HG03025 (cell line): ENCODE results near the gene RNF151.

Experiments used
- ATAC-seq: cut with Tn5 transposase; IDR thresholded peaks from one replicate; pipeline ENCODE4 v1.9.1; 2021; ENCODE audit warnings: mild to moderate bottlenecking, moderate library complexity; ENCODE audit not compliant: unreplicated experiment, low FRiP score

Gene RNF151

DNA sequence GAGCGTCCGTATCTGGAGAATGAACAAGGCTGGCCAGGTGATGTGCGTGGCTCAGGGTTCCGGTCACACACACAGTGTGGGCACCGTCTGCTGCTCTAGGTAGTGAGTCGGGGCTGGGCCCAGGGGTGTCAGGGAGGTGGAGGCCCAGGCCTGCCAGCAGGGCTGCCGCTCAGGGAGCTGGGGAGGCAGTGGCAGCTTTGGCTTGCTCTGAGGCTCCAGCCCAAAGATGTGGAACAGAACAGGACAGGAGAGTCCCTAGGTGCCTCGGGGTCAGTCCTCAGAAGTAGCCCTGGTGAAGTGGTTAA is 9.5 kb downstream of the RNF151 start:
- no peak for ATAC-seq

- no peak for ATAC-seq
Observed at GRCh38 chr16:1976951-1977874, 10.6 kb downstream of the RNF151 start.

GRCh38 chr16:1977875-1978268 is 11.2 kb downstream of the RNF151 start:
- no peak for ATAC-seq

DNA sequence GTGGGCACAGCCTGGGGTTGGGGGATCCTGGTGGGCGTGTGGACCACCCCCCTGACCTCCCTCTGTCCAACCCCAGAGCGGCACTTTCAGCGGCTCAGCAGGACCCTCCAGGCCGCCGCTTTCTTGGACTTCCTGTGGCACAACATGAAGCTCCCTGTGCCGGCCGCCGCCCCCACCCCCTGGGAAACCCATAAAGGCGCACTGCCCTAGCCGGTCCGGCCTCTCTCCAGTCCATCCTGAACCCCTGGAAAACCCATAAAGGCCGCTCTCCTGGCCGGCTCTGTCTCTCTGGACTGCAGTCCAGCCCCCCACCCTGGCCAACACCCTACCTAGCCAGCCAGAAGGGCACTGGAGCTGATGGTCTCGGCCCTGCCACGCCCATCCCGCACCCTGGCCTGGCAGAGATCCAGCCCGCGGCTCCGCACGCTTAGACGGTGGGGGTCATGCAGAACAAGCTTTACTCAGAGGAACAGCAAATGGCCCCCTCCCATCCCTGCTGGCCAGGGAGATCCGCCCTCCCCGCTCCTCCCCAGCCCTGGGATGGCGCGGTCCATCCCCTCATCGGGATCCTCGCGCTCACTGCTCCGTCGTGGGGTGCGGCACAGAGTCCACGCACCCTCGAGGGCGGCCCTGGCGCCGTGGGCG is 11.9 kb downstream of the RNF151 start:
- ATAC-seq: no peak

DNA sequence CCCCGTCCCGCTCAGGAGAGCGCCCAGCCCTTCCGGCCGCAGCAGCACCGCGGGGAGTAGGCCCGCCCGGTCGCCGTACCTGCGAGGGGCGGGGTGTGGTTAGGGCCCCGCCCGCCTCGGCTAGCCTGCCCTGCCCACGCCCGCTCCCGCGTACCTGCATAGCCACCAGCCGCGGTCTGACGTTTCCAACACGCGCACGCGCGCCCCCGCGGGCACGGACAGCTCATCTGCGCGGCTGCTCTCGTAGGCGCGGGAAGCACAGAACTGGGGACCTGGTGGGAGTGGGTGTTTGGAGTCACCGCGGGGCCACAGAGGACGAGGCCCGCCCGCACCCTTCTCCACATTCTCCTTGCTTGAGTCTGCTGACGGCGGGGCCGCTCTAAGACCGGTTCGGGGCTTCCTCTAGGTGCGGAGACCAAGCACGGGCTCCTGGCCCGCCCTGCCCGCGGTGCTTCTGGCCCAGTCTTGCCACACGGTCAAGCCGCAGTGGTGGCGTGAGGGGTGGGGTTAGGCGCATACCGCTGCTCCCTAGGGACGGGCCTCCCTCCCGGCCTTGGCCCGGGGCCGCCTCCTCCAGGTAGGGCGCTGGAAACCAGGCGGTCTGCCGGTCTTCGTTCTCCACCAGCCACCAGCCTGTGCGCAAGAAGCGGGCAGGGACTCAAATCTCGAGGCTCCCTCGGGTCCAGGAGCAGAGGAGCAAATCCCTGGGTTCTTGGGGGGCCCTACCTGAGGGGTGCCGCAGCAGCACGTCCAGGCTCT is 12.8 kb downstream of the RNF151 start:
- ATAC-seq: no peak

GRCh38 chr16:1980030-1980769 is 13.5 kb downstream of the RNF151 start:
- ATAC-seq: no peak

DNA sequence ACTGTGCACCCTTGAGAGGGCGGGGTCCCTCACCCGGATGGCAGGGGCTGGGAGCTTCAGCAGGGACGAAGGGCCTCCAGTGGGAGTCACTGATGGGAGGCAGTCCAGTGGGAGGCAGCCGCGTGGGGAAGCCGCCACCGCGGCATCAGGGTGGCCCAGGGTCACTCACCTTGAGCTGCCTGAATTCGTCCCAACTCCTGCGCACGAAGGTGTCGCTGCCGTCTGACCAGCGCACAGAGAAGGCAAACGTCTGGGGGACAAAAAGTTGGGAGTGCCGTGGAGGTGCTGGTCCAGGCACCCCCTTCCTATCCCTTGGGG is 14.1 kb downstream of the RNF151 start:
- no peak for ATAC-seq

- no peak for ATAC-seq
Observed at GRCh38 chr16:1981398-1981836, 14.8 kb downstream of the RNF151 start, which contains the start of gene NOXO1. NOXO1 (minus strand) TSS chr16:1981469; CDS start chr16:1981179, 290 bp downstream.

DNA sequence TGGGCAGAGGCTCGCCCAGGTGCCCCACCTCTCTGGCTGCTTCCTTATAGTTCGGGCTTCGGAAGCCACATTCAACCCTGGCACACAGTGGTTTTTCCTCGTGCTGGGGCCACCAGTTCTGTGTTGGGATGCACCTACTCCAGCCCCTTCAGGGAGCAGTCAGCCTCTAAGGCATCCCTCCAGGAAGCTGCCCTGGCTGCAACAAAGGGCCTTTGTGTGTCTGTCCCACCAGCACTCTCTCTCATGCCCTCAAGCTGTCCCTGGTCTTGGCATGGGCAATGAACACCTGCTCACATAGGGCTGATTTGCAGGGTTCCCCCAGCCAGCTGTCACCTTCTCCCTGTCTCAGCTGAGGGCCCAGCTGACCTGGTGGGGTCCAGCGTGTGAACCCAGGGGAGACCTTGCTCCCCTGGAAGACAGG is 15.4 kb downstream of the RNF151 start:
- ATAC-seq: no peak

GRCh38 chr16:1982991-1983543 is 16.4 kb downstream of the RNF151 start:
- no peak for ATAC-seq

DNA sequence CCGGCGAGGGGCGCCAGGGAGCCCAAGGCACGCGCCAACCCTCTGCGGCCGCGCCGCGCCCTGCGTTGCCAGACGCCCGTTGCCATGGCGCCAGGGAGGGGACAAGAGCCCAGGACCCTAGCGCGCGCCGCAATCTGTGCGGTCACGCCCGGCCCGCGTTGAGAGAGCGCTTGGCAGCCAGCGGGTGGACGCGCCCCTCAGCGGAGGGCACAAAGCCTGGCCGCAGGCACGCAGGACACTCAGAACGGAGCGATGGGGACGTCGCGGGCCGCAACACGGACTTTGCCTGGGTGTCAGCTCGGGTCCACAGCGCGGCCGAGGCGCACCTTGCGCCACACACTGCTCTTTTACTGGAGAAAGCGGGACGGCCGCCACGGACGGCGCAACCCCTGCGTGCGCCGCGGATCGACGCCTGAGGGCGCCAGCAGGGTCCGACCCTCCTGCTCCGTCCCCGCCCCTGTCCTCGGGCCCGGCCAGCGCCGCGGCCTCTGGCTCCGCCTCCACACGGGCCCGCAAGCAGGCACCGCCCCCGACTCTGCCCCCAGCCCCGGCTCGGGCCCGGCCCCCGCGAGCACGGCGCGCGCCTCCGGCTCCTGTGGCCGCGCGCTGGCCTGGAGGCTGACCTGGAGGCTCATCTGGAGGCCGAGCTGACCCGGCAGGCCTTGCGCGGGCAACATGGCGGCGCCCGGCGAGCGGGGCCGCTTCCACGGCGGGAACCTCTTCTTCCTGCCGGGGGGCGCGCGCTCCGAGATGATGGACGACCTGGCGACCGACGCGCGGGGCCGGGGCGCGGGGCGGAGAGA is 17.1 kb downstream of the RNF151 start, which contains the start of gene GFER:
TSS of gene GFER (plus strand) at position 650 of the 803 bp plus-strand sequence. CDS start at position 676, 26 bp downstream.
- peak; percentile 72 for ATAC-seq

GRCh38 chr16:1984347-1985225 is 17.9 kb downstream of the RNF151 start:
- ATAC-seq: peak; percentile 6

- ATAC-seq: no peak
Observed at GRCh38 chr16:1985466-1986150, 19.0 kb downstream of the RNF151 start.

DNA sequence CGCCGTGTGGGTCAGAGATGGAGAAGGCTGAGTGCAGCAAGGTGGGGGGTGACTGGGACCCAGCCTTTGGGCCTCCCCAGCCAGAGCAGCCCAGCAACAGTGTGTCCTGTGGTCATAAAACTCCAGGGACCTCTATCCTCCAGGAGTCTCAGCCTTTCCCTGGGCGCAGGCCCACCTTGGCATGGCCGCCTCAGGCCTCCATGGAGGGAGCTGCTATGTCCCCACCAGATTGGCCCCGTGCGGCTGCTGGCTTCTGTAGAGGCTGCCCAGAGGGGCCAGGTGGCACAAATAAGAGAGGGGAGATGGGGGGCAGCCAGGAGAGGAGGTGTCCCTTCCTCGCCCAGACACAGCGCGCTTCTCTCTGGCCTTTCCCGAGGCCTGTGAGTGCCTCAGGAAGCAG is 20.5 kb downstream of the RNF151 start:
- no peak for ATAC-seq

GRCh38 chr16:1989209-1990100 is 22.8 kb downstream of the RNF151 start, which contains the start of gene SYNGR3:
SYNGR3 (plus strand) TSS chr16:1989970; CDS start chr16:1990103, 133 bp downstream.
- no peak for ATAC-seq

DNA sequence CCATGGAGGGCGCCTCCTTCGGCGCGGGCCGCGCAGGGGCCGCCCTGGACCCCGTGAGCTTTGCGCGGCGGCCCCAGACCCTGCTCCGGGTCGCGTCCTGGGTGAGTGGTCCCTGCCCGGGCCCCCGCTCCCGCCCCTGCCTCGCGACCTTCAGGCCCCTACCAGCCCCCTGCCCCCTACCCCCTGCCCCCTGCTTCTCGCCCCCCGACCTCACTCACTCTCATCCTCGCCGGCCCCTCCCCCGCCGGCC is 23.4 kb downstream of the RNF151 start:
- no peak for ATAC-seq
